HG03280 (cell line): ENCODE data around the gene LATS2.
"Not testable (repeated sequence)": the region's sequence is repeated elsewhere in the genome, so short reads cannot be mapped to it uniquely, and the experiment has no call there.

Experiments
- ATAC-seq: cut with Tn5 transposase; IDR thresholded peaks from one replicate; pipeline ENCODE4 v1.9.1; 2021; ENCODE audit warnings: mild to moderate bottlenecking, moderate library complexity; ENCODE audit not compliant: unreplicated experiment

Gene LATS2

GRCh38 chr13:20972731-20973130, 88.7 kb downstream of the LATS2 start:
- no peak for ATAC-seq

DNA sequence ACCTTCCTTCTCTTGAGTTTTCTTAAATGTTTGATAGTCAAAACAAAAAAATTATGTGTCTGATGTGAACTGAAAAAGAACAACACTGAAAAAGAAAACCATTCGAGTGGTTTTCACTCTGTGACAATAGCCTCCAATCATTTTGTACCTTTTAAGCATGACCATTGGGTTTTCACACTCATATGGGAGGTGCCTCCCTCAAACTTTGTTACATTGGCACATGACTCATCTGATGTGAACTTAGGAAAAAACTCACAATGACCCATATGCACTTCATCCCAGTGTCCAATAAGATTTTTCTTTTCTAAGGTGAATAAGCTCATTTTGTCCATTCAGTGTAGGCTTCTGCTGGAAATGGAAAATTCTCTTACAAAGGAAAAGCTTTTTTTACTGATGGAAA, 92.2 kb downstream of the LATS2 start:
- no peak for ATAC-seq

- no peak for ATAC-seq
These were observed 92.6 kb downstream of the LATS2 start for GRCh38 chr13:20968745-20969144.

- no peak for ATAC-seq
These were observed 94.0 kb downstream of the LATS2 start for GRCh38 chr13:20967340-20967739.

DNA sequence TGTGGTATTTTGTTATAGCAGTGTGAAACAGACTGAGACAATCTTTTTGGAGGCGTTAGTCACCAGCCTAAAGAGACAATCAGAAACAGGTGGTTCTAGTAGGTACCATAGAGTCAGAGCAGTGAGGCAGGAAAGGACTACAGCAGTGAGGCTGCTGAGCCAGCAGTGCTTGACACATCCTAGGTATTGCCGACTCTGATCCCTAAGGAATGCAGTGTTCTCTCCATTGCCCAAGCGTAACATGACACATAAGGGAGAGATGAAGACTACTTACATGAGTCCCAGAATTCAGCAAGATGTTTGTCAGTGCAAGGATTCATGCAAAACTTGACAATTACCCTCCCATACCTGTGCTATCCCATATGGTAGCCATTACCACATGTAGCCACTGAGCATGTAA, 96.5 kb downstream of the LATS2 start:
- ATAC-seq = no peak

DNA sequence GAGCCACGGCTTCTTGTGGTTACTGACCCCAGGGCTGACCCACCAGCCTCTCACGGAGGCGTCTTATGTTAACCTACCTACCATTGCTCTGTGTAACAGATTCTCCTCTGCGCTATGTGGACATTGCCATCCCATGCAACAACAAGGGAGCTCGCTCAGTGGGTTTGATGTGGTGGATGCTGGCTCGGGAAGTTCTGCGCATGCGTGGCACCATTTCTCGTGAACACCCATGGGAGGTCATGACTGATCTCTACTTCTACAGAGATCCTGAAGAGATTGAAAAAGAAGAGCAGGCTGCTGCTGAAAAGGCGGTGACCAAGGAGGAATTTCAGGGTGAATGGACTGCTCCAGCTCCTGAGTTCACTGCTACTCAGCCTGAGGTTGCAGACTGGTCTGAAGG, 99.7 kb downstream of the LATS2 start:
- ATAC-seq = not testable (repeated sequence)

GRCh38 chr13:20960663-20961309, 100.6 kb downstream of the LATS2 start:
- ATAC-seq = no peak

- ATAC-seq = not testable (repeated sequence)
These were observed 104.3 kb downstream of the LATS2 start for GRCh38 chr13:20957049-20957620.

GRCh38 chr13:20955496-20955895, 105.9 kb downstream of the LATS2 start:
- ATAC-seq = no peak

DNA sequence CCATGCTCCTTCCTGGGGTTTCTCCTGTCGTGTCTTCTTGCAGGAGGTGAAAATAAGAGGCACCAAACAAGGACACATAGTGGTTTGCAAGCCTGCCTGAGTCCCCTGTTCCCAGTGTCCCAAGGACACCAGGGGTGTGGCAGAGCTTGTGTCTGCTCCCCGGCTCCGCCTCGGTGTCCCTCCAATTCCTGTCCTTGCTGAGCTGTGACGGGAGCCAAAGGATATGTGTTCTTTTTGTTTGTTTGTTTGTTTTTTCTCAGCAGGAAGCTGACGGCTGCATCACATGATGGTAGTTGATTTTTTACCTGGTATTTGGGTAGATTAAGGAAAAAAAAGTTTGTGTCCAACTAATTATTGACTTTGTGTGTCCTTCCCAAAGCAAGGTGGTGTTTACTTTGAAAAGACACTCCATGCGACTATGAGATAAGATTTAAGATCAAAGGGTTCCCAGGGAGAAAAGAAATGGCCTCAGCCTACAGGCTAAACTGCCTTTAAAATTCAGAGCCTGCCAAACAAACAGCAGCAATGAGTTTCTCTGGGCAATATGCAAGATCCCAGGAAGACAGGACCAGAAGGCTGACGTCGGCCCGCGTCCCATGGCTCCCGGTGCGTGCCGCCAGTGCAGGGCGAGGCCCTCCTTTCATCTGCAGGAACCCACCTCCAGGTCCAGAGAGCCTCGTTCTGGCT, 108.0 kb downstream of the LATS2 start:
- ATAC-seq = no peak

GRCh38 chr13:20952838-20953237, 108.5 kb downstream of the LATS2 start:
- ATAC-seq = no peak

GRCh38 chr13:20948001-20948400, 113.4 kb downstream of the LATS2 start:
- not testable (repeated sequence) for ATAC-seq

GRCh38 chr13:20945952-20946383, 115.4 kb downstream of the LATS2 start:
- no peak for ATAC-seq

GRCh38 chr13:20942938-20943559, 118.3 kb downstream of the LATS2 start:
- peak; percentile 15 for ATAC-seq

- ATAC-seq = not testable (repeated sequence)
These were observed 120.9 kb downstream of the LATS2 start for GRCh38 chr13:20940511-20940910.

- no peak for ATAC-seq
These were observed 121.3 kb downstream of the LATS2 start for GRCh38 chr13:20940083-20940482.

GRCh38 chr13:20939662-20940061, 121.7 kb downstream of the LATS2 start:
- ATAC-seq = no peak

- ATAC-seq = no peak
These were observed 123.1 kb downstream of the LATS2 start for GRCh38 chr13:20938302-20938701.

- ATAC-seq = no peak
These were observed 133.7 kb downstream of the LATS2 start for GRCh38 chr13:20927596-20928257.

GRCh38 chr13:20925395-20925790, 136.0 kb downstream of the LATS2 start:
- ATAC-seq = not testable (repeated sequence)

DNA sequence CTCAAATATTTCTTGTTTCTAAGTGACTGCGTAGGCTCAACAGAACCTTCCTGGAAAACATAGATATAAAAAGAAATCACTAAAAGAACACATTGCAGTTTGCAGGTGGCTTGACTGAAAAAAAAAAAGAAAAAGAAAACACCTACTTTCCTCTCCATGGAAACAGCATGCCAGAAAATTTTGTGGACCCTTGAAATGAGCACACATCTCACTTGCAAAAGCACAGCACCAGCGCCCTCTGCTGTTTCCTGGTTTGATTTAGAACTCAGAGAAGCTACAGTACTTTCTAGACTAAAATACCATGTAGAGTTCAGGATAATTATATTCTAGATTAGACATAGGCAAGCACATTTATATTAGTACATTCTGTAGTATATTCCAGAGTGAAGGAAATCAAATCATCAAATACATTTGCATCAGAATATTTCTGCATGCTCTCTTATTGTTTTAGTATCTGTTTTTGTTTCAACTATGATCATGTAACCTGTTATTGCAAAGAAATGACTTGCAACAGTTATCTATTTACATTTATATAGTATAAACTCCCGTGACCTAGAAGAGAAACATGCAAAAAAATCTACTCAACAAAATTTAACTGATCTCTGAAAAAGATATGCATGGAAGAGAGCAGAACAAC, 136.5 kb downstream of the LATS2 start:
- ATAC-seq = no peak
